Measurements from ENCODE around the gene LEMD2. TPM values are rescaled to one million over a fixed set of nuclear protein-coding genes. Genes with fewer than 3 reads are reported as not detected.

LEMD2 gene
- total RNA-seq, 2 donors from 2014 or later: 62.0 to 75.8 TPM

DNA sequence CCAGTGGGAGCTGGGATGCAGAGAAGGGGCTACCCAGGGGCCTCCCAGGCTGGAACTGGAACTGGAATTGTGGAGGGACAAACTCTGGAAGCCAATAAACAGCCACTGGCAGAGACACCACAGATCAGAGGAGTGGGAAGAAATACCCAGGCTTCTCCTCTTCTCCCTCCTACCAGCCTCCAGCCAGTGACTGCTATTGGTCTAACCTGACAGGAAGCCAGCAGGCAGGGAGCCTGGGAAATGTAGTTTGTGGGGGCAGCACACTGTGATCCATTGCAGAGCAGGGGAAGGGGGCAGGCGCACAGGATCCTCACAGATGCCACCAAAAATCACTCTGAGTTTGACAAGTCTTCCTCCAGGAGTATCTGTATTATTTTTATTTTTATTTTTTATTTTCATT, 26.9 kb upstream of the LEMD2 start:
- Mint-ChIP-seq H3K4me1 (peaks cover 9% of the 10 kb centered on the region), H3K9me3 (no peaks in the 10 kb centered on the region), H3K27me3 (ENCODE audit: insufficient read depth) (peaks cover 4% of the 10 kb centered on the region), H3K4me3 (no peak overlapping the region), H3K36me3 (ENCODE audit: low read depth) (no peaks in the 10 kb centered on the region), H3K27ac (no peak overlapping the region)
- DNase-seq: peak; percentile 85
- 70% methylated on average over 1 of the region's 1 CpG; no CpG with 5 or more reads in 1 of the 2 experiments for WGBS, 2 experiments (ENCODE audit: insufficient coverage in 1 of 2, insufficient read length in 1 of 2)
- H3K36me3 ChIP-seq (ENCODE audit: control insufficient read depth, insufficient read depth, low read length): no peaks in the 10 kb centered on the region
- no peak overlapping the region for H3K9ac ChIP-seq (ENCODE audit: extremely low read depth, low read length, poor library complexity, severe bottlenecking)
- no peak overlapping the region for H3K4me3 ChIP-seq (ENCODE audit: low read length)
- H3K9me3 ChIP-seq (ENCODE audit: control insufficient read depth, low read length): no peaks in the 10 kb centered on the region
- H3K4me1 ChIP-seq (ENCODE audit: control insufficient read depth, insufficient read depth, low read length): no peaks in the 10 kb centered on the region
- no peaks in the 10 kb centered on the region for H3K27me3 ChIP-seq (ENCODE audit: control insufficient read depth, insufficient read depth, low read length, poor library complexity, severe bottlenecking)
- no peak overlapping the region for H3K27ac ChIP-seq (ENCODE audit: low read depth, low read length)
- TF ChIP-seq, protein P1, sequence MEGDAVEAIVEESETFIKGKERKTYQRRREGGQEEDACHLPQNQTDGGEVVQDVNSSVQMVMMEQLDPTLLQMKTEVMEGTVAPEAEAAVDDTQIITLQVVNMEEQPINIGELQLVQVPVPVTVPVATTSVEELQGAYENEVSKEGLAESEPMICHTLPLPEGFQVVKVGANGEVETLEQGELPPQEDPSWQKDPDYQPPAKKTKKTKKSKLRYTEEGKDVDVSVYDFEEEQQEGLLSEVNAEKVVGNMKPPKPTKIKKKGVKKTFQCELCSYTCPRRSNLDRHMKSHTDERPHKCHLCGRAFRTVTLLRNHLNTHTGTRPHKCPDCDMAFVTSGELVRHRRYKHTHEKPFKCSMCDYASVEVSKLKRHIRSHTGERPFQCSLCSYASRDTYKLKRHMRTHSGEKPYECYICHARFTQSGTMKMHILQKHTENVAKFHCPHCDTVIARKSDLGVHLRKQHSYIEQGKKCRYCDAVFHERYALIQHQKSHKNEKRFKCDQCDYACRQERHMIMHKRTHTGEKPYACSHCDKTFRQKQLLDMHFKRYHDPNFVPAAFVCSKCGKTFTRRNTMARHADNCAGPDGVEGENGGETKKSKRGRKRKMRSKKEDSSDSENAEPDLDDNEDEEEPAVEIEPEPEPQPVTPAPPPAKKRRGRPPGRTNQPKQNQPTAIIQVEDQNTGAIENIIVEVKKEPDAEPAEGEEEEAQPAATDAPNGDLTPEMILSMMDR (conservative IDR thresholded peaks at IDR 0.05): no peak

DNA sequence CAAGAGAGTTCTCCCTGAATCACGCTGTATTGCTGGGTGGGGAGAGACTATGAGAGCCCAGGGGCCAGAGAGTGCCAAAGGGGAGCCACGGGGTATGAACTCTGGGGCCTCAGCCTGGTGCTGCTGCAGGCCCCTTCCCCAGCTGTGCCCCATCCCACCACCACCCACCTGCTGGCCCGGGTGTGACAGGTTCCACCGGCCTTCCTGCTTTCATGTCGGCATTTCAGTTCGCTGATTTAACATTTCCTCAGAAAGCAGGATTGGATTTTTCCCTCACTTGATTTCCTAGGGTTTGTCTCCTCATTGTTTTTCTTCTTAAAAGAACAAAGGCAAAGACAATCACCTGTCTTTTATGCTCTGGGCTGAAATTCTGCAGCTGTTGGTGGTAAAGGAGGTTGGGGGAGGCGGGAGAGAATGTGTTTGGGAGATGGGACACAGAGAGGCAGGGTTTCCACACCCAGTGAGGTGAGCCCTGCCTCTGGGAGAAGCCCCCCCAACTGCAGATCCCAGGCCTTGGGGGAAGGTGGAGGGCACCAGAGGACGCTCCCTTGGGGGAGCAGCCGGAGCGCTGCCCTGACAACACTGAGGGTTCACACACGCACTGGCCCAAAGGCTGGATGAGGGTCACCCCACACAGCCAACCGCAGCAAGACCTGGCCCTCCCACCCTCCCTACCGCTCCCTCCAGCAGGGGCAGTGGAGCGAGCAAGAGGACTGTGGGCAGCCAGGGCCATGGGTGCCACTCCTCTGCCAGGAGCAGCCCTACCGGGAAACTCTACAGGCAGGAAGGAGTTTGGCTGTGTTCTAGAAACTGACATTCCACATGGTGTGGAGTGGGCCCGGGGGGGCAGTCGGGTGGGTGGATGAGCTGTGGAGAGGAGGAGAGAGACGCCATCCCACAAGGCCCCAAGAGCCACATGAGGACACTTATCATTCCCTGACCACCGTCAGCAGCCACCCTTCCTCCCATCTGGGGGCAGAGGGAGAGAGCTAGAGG, 25.4 kb upstream of the LEMD2 start:
- no peaks in the 10 kb centered on the region for H3K9me3 Mint-ChIP-seq
- H3K27ac ChIP-seq (ENCODE audit: low read depth, low read length): no peak overlapping the region
- no peaks in the 10 kb centered on the region for H3K36me3 Mint-ChIP-seq (ENCODE audit: low read depth)
- no peaks in the 10 kb centered on the region for H3K27me3 ChIP-seq (ENCODE audit: control insufficient read depth, insufficient read depth, low read length, poor library complexity, severe bottlenecking)
- peaks cover 11% of the 10 kb centered on the region for H3K27me3 Mint-ChIP-seq (ENCODE audit: insufficient read depth)
- H3K27ac Mint-ChIP-seq: no peak overlapping the region
- peaks cover 14% of the 10 kb centered on the region for H3K4me1 Mint-ChIP-seq
- H3K9ac ChIP-seq (ENCODE audit: extremely low read depth, low read length, poor library complexity, severe bottlenecking): no peak overlapping the region
- 79 to 94% methylated on average over 3 to 19 of the region's 19 CpGs for WGBS, 2 experiments (ENCODE audit: insufficient coverage in 1 of 2, insufficient read length in 1 of 2)
- no peaks in the 10 kb centered on the region for H3K4me1 ChIP-seq (ENCODE audit: control insufficient read depth, insufficient read depth, low read length)
- no peaks in the 10 kb centered on the region for H3K36me3 ChIP-seq (ENCODE audit: control insufficient read depth, insufficient read depth, low read length)
- DNase-seq: no peak
- H3K4me3 ChIP-seq (ENCODE audit: low read length): no peak overlapping the region
- H3K9me3 ChIP-seq (ENCODE audit: control insufficient read depth, low read length): no peaks in the 10 kb centered on the region
- TF ChIP-seq, protein P1 (conservative IDR thresholded peaks at IDR 0.05): no peak
- H3K4me3 Mint-ChIP-seq: no peak overlapping the region

DNA sequence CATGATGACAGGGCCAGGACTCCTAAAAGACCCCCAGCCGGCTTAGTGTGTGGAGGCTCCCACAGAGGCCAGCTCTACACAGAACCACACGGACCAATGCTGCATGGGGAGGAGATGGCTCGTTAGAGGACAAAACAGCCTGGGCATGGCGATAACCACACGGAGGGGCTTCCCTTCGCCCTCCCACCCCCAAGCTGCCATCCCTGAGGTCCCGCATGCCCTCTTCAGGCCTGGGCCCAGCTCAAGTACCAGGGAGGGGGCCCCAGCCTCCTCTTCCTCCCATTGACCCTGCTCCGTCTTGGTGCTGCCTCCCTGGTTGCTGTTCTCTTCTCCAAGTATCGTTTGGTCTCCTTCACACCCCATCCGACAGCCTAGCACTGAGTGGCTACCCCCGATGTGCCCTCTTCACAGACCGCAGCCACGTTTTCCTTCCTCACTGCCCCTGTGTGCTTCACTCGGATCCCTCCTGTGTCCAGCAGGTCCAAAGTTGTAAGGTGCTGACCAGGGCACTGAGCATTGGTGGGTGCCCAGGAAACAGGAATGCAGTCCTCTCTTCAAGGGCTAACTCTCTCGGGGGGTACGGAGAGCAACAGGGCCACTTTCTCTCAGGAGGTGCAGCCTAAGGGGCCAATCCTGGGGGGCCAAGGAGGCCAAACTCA, 24.4 kb upstream of the LEMD2 start:
- WGBS, 2 experiments (ENCODE audit: insufficient coverage in 1 of 2, insufficient read length in 1 of 2): 75 to 82% methylated on average over 15 to 16 of the region's 16 CpGs
- TF ChIP-seq, protein P1 (conservative IDR thresholded peaks at IDR 0.05): no peak
- Histone ChIP-seq H3K4me1 (ENCODE audit: control insufficient read depth, insufficient read depth, low read length) (no peaks in the 10 kb centered on the region), H3K9me3 (ENCODE audit: control insufficient read depth, low read length) (no peaks in the 10 kb centered on the region), H3K4me3 (ENCODE audit: low read length) (no peak overlapping the region), H3K36me3 (ENCODE audit: control insufficient read depth, insufficient read depth, low read length) (no peaks in the 10 kb centered on the region), H3K9ac (ENCODE audit: extremely low read depth, low read length, poor library complexity, severe bottlenecking) (no peak overlapping the region), H3K27ac (ENCODE audit: low read depth, low read length) (no peak overlapping the region), H3K27me3 (ENCODE audit: control insufficient read depth, insufficient read depth, low read length, poor library complexity, severe bottlenecking) (no peaks in the 10 kb centered on the region)
- peaks cover 20% of the 10 kb centered on the region for H3K4me1 Mint-ChIP-seq
- no peak overlapping the region for H3K4me3 Mint-ChIP-seq
- no peak overlapping the region for H3K27ac Mint-ChIP-seq
- no peak for DNase-seq
- H3K9me3 Mint-ChIP-seq: no peaks in the 10 kb centered on the region
- H3K27me3 Mint-ChIP-seq (ENCODE audit: insufficient read depth): peaks cover 15% of the 10 kb centered on the region
- no peaks in the 10 kb centered on the region for H3K36me3 Mint-ChIP-seq (ENCODE audit: low read depth)
